Endothelial cell of umbilical vein (primary cell): ENCODE results near the gene CYFIP1. TPM values are rescaled to one million over a fixed set of nuclear protein-coding genes. Genes with fewer than 3 reads are reported as not detected.

ENCODE experiments used
- BruUV-seq: library from RNA; stranded (reverse); fragments of 400-500 nt; replicated peaks from 2 replicates; lab custom pipeline; 2021; lab: Mats Ljungman, UMichigan
- CTCF ChIA-PET: fragments of 300-600, 350-600 bp; sonication (Branson Sonifier 250); formaldehyde crosslinking; loops from one replicate; lab custom pipeline; 2021; ENCODE audit warnings: antibody characterized with exemption, inconsistent platforms; lab: Charles Lee
- POLR2A ChIA-PET: fragments of 300-600, 350-600 bp; sonication (Branson Sonifier 250); formaldehyde crosslinking; loops from one replicate; lab custom pipeline; 2021; ENCODE audit warnings: antibody characterized with exemption, inconsistent platforms; lab: Charles Lee
- DNase-seq: peaks from one replicate; pipeline ENCODE4 v3.0.0-alpha.2; 2011; ENCODE audit warnings: low read depth, low spot score
- FAIRE-seq: peaks from 2 replicates; lab custom pipeline; 2011; peaks lifted over from hg19 to GRCh38; lab: Jason Lieb, UNC
- H2AFZ ChIP-seq: 2 replicates; pipeline ENCODE4 v1.6.0; 2012; ENCODE audit warnings: low read depth, low read length, control low read depth, inconsistent platforms
- H3K27ac ChIP-seq: 2 replicates; pipeline ENCODE4 v1.5.1; 2011; ENCODE audit warnings: low read depth, mild to moderate bottlenecking, control low read depth, low read length, moderate library complexity; ENCODE audit not compliant: insufficient read depth
- H3K27me3 ChIP-seq, 2 experiments: 2 replicates each; pipeline versions ENCODE4 v1.6.0 to v1.6.1; 2011; ENCODE audit warnings: low read length in 2 of 2, mixed read lengths in 1 of 2; ENCODE audit not compliant: control insufficient read depth in 2 of 2, insufficient read depth in 2 of 2
- H3K36me3 ChIP-seq, 2 experiments: 2 replicates in 1 of 2; 3 replicates in 1 of 2; pipeline ENCODE4 v1.5.1; 2011; ENCODE audit warnings: low read length in 2 of 2, mild to moderate bottlenecking in 1 of 2, moderate library complexity in 1 of 2; ENCODE audit not compliant: control insufficient read depth in 2 of 2, insufficient read depth in 2 of 2; ENCODE audit errors: extremely low read depth in 1 of 2
- H3K4me1 ChIP-seq: 3 replicates; pipeline ENCODE4 v1.5.1; 2011; ENCODE audit warnings: mild to moderate bottlenecking, low read length; ENCODE audit not compliant: control insufficient read depth, insufficient read depth; ENCODE audit errors: extremely low read depth
- H3K4me2 ChIP-seq: 2 replicates; pipeline ENCODE4 v1.6.1; 2011; ENCODE audit warnings: low read length, control low read depth, mixed read lengths; ENCODE audit not compliant: insufficient read depth
- H3K4me3 ChIP-seq, 3 experiments: fragments of 200-600 bp in 1 of 3; sonication (generic), shearing (Covaris generic) in 1 of 3; replicated peaks in 1 of 3; 2 replicates each; pipeline ENCODE4 v1.5.1; 2011 to 2016; ENCODE audit warnings: control low read depth in 3 of 3, low read length in 3 of 3, mild to moderate bottlenecking in 2 of 3, inconsistent platforms in 1 of 3, low read depth in 1 of 3, moderate library complexity in 1 of 3; ENCODE audit not compliant: insufficient read depth in 1 of 3
- H3K79me2 ChIP-seq: 2 replicates; pipeline ENCODE4 v1.6.0; 2012; ENCODE audit warnings: low read length, inconsistent platforms; ENCODE audit not compliant: control insufficient read depth, insufficient read depth
- H3K9ac ChIP-seq: replicated peaks from 2 replicates; pipeline ENCODE3; 2011; ENCODE audit warnings: low read length, control low read depth; ENCODE audit not compliant: insufficient read depth; ENCODE audit errors: extremely low read depth
- H3K9me1 ChIP-seq: replicated peaks from 3 replicates; pipeline ENCODE4 v1.6.0; 2011; ENCODE audit warnings: mild to moderate bottlenecking, low read length; ENCODE audit not compliant: control insufficient read depth, insufficient read depth; ENCODE audit errors: extremely low read depth
- H3K9me3 ChIP-seq: replicated peaks from 2 replicates; pipeline ENCODE4 v1.5.1; 2012; ENCODE audit warnings: low read length, inconsistent platforms; ENCODE audit not compliant: control insufficient read depth, insufficient read depth
- H4K20me1 ChIP-seq: replicated peaks from 2 replicates; pipeline ENCODE3; 2011; ENCODE audit warnings: mild to moderate bottlenecking, low read length; ENCODE audit not compliant: control insufficient read depth, insufficient read depth; ENCODE audit errors: extremely low read depth
- EZH2 ChIP-seq: IDR thresholded peaks from 2 replicates; pipeline ENCODE4 v1.6.1; 2012; ENCODE audit warnings: borderline replicate concordance, low read depth, mild to moderate bottlenecking, moderate library complexity, low read length, inconsistent platforms; ENCODE audit not compliant: severe bottlenecking
- FOS ChIP-seq: IDR thresholded peaks from 2 replicates; pipeline ENCODE4 v1.6.1; 2011; ENCODE audit warnings: mild to moderate bottlenecking, low read length, moderate library complexity, borderline replicate concordance; ENCODE audit not compliant: insufficient read depth
- GATA2 ChIP-seq: IDR thresholded peaks from 2 replicates; pipeline ENCODE4 v1.7.0; 2011; ENCODE audit warnings: low read depth, mild to moderate bottlenecking, moderate library complexity, mixed read lengths, low read length; ENCODE audit not compliant: insufficient read length, insufficient read depth
- JUN ChIP-seq: IDR thresholded peaks from 2 replicates; pipeline ENCODE4 v1.6.1; 2011; ENCODE audit warnings: borderline replicate concordance, low read depth; ENCODE audit not compliant: insufficient read length, insufficient read depth
- MYC ChIP-seq: IDR thresholded peaks from one replicate; pipeline ENCODE4 v1.6.1; 2011; ENCODE audit warnings: mild to moderate bottlenecking, low read depth, low read length
- POLR2A ChIP-seq: IDR thresholded peaks from 2 replicates; pipeline ENCODE4 v1.6.1; 2012; ENCODE audit warnings: low read depth, mild to moderate bottlenecking, control low read depth, low read length
- POLR2AphosphoS5 ChIP-seq: IDR thresholded peaks from 2 replicates; pipeline ENCODE4 v1.6.1; 2012; ENCODE audit warnings: low read depth, mild to moderate bottlenecking, control low read depth, low read length, moderate library complexity; ENCODE audit not compliant: insufficient read depth
- dilution Hi-C: fragments of 300-500 bp; cut with MboI; formaldehyde crosslinking; loops from one replicate; pipeline ENCODE4 v1.15.0; 2019; ENCODE audit warnings: low sequenced_read_pairs; ENCODE audit not compliant: extremely low pct_ligation_motif_present
- intact Hi-C: fragments of 100-400 bp; cut with micrococcal nuclease; formaldehyde crosslinking; loops from one replicate; pipeline ENCODE4 v1.10.0; 2022
- polyA plus RNA-seq, 4 experiments: library from polyadenylated mRNA; depleted of rRNA in 3 of 4; stranded (reverse) in 3 of 4; unstranded in 1 of 4; fragments of >200 nt; gene quantifications; 2 replicates each; pipeline versions ENCODE4 v1.2.1 to v1.2.3, GENCODE V29; 2011 to 2012; ENCODE audit warnings: missing spikeins in 1 of 4
- total RNA-seq: library from RNA; stranded (reverse); gene quantifications from 2 replicates; pipeline ENCODE4 v1.2.3, GENCODE V29; 2021
- TF ChIP-seq, protein P1 (sequence below): IDR thresholded peaks from 2 replicates; pipeline ENCODE4 v1.6.1; 2011; ENCODE audit not compliant: insufficient read depth, insufficient read length
- TF ChIP-seq, protein P2 (sequence below), 2 donors: IDR thresholded peaks; 1 replicate in 1 of 2; 2 replicates in 1 of 2; pipeline ENCODE4 v1.5.1; 2011; ENCODE audit warnings: low read length in 2 of 2, mild to moderate bottlenecking in 2 of 2, moderate library complexity in 2 of 2, control low read depth in 1 of 2, inconsistent platforms in 1 of 2, low read depth in 1 of 2; ENCODE audit not compliant: insufficient read depth in 1 of 2; ENCODE audit errors: extremely low read depth in 1 of 2

Gene CYFIP1
- total and polyA plus RNA-seq, 2 donors (not counting 3 experiments of a cell fraction or from before 2014, with no cell fraction given), result 81.4 to 158 TPM

DNA sequence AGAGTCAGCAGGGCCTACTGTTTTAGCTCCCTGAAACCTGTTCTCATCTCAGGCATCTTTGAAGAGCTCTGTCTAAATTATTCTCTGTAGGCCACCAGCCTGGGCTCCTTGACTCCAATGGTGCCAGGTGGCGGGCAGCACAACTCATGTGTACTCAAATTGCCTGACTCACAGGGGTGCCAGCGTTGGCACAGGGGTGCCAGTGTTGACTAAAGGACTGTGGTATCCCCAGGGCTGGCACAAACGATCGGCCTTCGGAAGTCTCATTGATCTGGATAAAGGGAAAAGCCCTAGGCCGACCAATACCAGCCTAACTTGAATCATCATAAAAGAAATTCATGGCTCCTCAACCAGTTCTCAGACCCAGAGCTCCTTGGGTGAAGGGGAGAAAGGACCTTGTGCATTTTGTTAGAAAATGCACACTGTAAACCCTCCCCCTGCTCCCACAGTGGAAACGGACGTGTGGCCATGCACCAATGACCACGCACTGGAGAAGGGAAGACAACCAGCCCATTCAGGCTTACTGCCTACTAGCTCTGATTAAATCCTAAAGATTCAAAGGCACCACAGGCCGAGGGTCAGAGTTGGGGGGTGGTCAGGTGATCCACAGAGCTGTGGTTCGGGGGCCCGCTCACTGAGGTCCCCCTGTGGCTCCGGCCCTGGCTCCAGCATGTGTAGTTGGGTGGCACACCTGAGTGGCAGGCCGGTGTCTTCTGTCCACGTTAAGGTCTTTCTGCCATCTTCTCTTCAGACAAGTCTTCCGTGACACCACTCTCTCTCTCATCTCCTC is 72.8 kb downstream of the CYFIP1 start:
- ChIA-PET CTCF (no interaction called here), POLR2A (no interaction called here)
- DNase-seq (no peak), FAIRE-seq (no peak)
- intact Hi-C loops (no loop called here), dilution Hi-C loops (no loop called here)
- Histone ChIP-seq H3K79me2 (no peaks in the 10 kb centered on the region), H2AFZ (no peak overlapping the region), H3K9me1 (no peaks in the 10 kb centered on the region), H3K27me3 (no peaks in the 10 kb centered on the region), H3K4me3 (no peak overlapping the region), H3K27ac (no peak overlapping the region), H3K9me3 (no peaks in the 10 kb centered on the region), H3K4me2 (no peak overlapping the region), H3K9ac (no peak overlapping the region), H3K36me3 (peaks cover 17 to 27% of the 10 kb centered on the region in 2 experiments), H3K4me1 (no peaks in the 10 kb centered on the region), H4K20me1 (no peaks in the 10 kb centered on the region)
- no TSS peak for BruUV-seq
- no peak for TF ChIP-seq POLR2AphosphoS5
- TF ChIP-seq, protein P1, sequence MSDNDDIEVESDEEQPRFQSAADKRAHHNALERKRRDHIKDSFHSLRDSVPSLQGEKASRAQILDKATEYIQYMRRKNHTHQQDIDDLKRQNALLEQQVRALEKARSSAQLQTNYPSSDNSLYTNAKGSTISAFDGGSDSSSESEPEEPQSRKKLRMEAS, result no peak
- TF ChIP-seq FOS, result no peak
- TF ChIP-seq JUN, result no peak
- TF ChIP-seq, protein P2, sequence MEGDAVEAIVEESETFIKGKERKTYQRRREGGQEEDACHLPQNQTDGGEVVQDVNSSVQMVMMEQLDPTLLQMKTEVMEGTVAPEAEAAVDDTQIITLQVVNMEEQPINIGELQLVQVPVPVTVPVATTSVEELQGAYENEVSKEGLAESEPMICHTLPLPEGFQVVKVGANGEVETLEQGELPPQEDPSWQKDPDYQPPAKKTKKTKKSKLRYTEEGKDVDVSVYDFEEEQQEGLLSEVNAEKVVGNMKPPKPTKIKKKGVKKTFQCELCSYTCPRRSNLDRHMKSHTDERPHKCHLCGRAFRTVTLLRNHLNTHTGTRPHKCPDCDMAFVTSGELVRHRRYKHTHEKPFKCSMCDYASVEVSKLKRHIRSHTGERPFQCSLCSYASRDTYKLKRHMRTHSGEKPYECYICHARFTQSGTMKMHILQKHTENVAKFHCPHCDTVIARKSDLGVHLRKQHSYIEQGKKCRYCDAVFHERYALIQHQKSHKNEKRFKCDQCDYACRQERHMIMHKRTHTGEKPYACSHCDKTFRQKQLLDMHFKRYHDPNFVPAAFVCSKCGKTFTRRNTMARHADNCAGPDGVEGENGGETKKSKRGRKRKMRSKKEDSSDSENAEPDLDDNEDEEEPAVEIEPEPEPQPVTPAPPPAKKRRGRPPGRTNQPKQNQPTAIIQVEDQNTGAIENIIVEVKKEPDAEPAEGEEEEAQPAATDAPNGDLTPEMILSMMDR (IDR thresholded peaks at IDR 0.05; ENCODE audit: extremely low read depth in 1 of 2, insufficient read depth in 1 of 2, low read depth in 1 of 2, low read length in 2 of 2), result no peak
- TF ChIP-seq EZH2, result no peak
- no peak for TF ChIP-seq MYC
- no peak for TF ChIP-seq GATA2
- no peak for TF ChIP-seq POLR2A
